Uterus (tissue), 2 donors: Measurements from ENCODE around the gene IL23R.

ENCODE experiments used
- POLR2A ChIP-seq, 2 donors: fragments of 450-650 bp; IDR thresholded peaks; one replicate each; pipeline ENCODE4 v1.6.1; 2016; ENCODE audit warnings: antibody characterized with exemption in 2 of 2, mild to moderate bottlenecking in 1 of 2, moderate library complexity in 1 of 2
- TF ChIP-seq, protein P1 (sequence below), 4 experiments: fragments of 200-600 bp in 2 of 4; fragments of 450-650 bp in 2 of 4; sonication (generic) in 2 of 4; IDR thresholded peaks; one replicate each; pipeline ENCODE4 v1.5.1; 2016 to 2019; ENCODE audit warnings: antibody characterized with exemption in 4 of 4, mild to moderate bottlenecking in 2 of 4, moderate library complexity in 1 of 4

DNA sequence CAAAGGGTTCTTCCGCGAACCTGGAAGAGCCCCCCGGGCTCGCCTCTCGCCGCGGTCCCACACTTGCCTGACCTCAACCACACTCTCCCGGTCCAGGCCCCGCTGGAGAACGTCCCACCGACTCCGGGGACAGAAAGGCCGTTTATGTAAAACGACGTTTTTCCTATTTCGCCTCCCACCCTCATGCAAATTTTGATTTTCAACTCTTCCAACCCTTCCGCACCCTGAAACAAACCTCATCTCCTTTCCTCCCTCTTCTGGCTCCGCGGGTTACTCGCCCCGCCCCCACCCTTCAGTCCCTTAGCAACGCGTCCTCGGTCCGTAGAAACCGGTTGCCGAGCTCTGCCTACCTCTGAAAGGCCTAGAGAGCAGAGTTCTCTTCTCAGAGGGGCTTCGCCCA is 31.6 kb upstream of the IL23R start, which contains the start of gene C1orf141:
- TF ChIP-seq, protein P1, sequence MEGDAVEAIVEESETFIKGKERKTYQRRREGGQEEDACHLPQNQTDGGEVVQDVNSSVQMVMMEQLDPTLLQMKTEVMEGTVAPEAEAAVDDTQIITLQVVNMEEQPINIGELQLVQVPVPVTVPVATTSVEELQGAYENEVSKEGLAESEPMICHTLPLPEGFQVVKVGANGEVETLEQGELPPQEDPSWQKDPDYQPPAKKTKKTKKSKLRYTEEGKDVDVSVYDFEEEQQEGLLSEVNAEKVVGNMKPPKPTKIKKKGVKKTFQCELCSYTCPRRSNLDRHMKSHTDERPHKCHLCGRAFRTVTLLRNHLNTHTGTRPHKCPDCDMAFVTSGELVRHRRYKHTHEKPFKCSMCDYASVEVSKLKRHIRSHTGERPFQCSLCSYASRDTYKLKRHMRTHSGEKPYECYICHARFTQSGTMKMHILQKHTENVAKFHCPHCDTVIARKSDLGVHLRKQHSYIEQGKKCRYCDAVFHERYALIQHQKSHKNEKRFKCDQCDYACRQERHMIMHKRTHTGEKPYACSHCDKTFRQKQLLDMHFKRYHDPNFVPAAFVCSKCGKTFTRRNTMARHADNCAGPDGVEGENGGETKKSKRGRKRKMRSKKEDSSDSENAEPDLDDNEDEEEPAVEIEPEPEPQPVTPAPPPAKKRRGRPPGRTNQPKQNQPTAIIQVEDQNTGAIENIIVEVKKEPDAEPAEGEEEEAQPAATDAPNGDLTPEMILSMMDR (IDR thresholded peaks at IDR 0.05), result no peak
- no peak for TF ChIP-seq POLR2A (IDR thresholded peaks at IDR 0.05)
